Chondrocyte (in vitro differentiated cells): ENCODE results near the gene LIMCH1. TPM values are rescaled to one million over a fixed set of nuclear protein-coding genes. Genes with fewer than 3 reads are reported as not detected.
A peak's percentile ranks its signal among the peaks of the same experiment; 100 is the strongest.

Experiments used
- DNase-seq: peaks from one replicate; pipeline ENCODE4 v3.0.0; 2021; ENCODE audit warnings: mixed read lengths, low spot score
- H3K27ac Mint-ChIP-seq: one replicate; pipeline ENCODE4 v1.8.0; 2021; ENCODE audit warnings: mild to moderate bottlenecking, moderate library complexity, mixed read lengths; ENCODE audit not compliant: unreplicated experiment
- H3K27me3 Mint-ChIP-seq: 2 replicates; pipeline ENCODE4 v1.8.0; 2021; ENCODE audit warnings: low read depth, mixed read lengths
- H3K36me3 Mint-ChIP-seq: 2 replicates; pipeline ENCODE4 v1.8.0; 2021; ENCODE audit warnings: low read depth, mixed read lengths
- H3K4me1 Mint-ChIP-seq: 2 replicates; pipeline ENCODE4 v1.8.0; 2021; ENCODE audit warnings: low read depth, mild to moderate bottlenecking, mixed read lengths
- H3K4me3 Mint-ChIP-seq: one replicate; pipeline ENCODE4 v1.8.0; 2021; ENCODE audit warnings: mild to moderate bottlenecking, moderate library complexity, mixed read lengths; ENCODE audit not compliant: unreplicated experiment
- H3K9me3 Mint-ChIP-seq: 2 replicates; pipeline ENCODE4 v1.8.0; 2021; ENCODE audit warnings: low read depth, mixed read lengths
- total RNA-seq: library from RNA; stranded (reverse); gene quantifications from 3 replicates; pipeline ENCODE4 v1.2.1, GENCODE V29; 2021
- TF ChIP-seq, protein P1 (sequence below): fragments of 200-600 bp; sonication (generic); IDR thresholded peaks from 2 replicates; pipeline ENCODE4 v1.5.0; 2021; ENCODE audit warnings: antibody characterized with exemption, mild to moderate bottlenecking, moderate library complexity

The LIMCH1 gene
- total RNA-seq, 1 donor from 2014 or later: 9.8 TPM

DNA sequence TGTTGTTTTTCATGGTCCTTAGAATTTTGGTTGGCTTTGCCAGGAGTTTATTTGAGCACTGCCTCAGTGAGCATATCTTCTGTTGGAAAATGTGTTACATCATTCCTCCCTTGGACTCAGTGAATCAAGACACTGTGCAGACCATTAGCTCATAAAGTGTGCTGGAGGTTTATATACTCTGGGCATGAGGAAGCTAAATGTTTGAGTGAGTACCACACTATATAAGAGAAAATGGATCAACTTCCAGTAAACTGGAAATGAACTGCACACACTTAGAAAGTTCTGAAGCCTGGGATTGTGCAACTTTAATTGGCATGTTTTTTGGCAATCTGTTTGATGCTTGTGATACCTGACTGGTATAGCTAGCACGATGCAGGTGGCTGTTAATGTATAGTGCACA, 75.9 kb downstream of the LIMCH1 start:
- peak overlapping the region; percentile 57 for H3K4me3 Mint-ChIP-seq
- H3K27ac Mint-ChIP-seq: no peak overlapping the region
- no peaks in the 10 kb centered on the region for H3K9me3 Mint-ChIP-seq
- peaks cover 22% of the 10 kb centered on the region for H3K27me3 Mint-ChIP-seq
- H3K4me1 Mint-ChIP-seq: peaks cover 24% of the 10 kb centered on the region
- no peaks in the 10 kb centered on the region for H3K36me3 Mint-ChIP-seq
- TF ChIP-seq, protein P1, sequence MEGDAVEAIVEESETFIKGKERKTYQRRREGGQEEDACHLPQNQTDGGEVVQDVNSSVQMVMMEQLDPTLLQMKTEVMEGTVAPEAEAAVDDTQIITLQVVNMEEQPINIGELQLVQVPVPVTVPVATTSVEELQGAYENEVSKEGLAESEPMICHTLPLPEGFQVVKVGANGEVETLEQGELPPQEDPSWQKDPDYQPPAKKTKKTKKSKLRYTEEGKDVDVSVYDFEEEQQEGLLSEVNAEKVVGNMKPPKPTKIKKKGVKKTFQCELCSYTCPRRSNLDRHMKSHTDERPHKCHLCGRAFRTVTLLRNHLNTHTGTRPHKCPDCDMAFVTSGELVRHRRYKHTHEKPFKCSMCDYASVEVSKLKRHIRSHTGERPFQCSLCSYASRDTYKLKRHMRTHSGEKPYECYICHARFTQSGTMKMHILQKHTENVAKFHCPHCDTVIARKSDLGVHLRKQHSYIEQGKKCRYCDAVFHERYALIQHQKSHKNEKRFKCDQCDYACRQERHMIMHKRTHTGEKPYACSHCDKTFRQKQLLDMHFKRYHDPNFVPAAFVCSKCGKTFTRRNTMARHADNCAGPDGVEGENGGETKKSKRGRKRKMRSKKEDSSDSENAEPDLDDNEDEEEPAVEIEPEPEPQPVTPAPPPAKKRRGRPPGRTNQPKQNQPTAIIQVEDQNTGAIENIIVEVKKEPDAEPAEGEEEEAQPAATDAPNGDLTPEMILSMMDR: no peak
- DNase-seq: no peak

DNA sequence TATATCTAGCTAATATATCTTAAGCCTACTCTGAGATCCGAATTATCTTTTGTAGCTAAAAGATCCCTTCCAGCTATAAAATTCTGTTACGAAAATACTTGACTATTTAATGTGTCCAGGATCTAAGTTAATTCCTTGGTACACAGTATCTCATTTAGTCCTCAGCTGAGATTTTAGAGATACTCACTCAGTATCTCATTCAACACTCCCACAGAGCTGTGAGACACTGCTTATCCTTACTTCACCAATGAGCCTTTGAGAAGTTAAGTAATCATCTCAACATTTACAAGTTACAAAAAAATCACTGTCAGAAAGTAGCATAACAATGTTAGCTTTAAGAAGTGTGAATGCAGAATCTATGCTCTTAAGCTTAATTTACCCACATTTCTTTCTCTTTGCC, 76.6 kb downstream of the LIMCH1 start:
- peaks cover 27% of the 10 kb centered on the region for H3K27me3 Mint-ChIP-seq
- H3K36me3 Mint-ChIP-seq: peaks cover 3% of the 10 kb centered on the region
- H3K4me1 Mint-ChIP-seq: peaks cover 24% of the 10 kb centered on the region
- TF ChIP-seq, protein P1: no peak
- no peaks in the 10 kb centered on the region for H3K9me3 Mint-ChIP-seq
- DNase-seq: no peak
- no peak overlapping the region for H3K4me3 Mint-ChIP-seq
- H3K27ac Mint-ChIP-seq: no peak overlapping the region

DNA sequence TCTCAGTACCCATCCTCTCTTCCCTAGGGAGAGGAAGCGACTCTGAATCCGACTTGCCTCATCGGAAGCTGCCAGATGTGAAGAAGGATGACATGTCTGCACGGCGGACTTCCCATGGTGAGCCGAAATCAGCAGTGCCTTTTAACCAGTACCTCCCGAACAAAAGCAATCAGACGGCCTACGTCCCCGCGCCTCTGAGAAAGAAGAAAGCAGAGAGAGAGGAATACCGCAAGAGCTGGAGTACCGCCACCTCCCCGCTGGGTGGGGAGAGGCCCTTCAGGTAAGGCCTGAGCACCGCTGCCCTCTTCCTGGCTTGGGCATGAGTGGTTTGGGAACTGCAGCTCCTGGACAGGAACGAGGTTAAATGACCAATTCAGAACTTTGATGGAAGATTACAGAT, 81.2 kb downstream of the LIMCH1 start:
- Mint-ChIP-seq H3K27ac (no peak overlapping the region), H3K27me3 (peaks cover 41% of the 10 kb centered on the region), H3K36me3 (peaks cover 3% of the 10 kb centered on the region), H3K4me1 (no peaks in the 10 kb centered on the region), H3K9me3 (no peaks in the 10 kb centered on the region), H3K4me3 (no peak overlapping the region)
- TF ChIP-seq, protein P1: no peak
- no peak for DNase-seq

DNA sequence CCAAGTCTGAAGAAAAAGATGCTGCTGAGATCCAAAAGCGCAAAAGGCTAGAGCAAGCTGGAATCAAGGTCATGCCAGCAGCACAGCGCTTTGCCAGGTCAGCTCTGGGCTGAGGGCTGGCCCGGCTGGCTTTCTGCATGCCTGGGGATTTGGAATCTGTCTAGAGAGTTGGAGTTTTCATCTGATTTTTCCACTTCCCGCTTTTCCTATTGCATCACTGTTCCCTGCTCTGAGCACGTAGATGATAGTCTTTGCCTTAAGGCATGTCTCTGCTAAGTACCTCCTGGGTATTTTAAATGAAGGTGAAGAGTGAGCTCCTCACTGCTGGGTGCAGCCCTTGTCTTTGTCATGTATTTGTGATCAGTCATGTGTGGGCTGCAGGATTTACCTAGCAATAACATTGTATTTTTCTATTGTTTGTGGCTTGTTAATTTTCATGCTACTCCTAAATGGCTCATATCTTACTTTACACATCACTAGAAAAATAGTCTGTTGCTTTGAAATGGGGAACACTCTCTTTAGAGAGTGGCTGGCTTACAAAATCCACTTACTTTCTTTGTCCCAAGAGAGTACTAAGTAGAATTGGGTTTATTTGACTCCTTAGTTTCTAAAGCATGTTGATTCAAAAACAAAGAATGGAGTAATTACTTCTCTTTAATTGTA, 82.8 kb downstream of the LIMCH1 start:
- no peaks in the 10 kb centered on the region for H3K9me3 Mint-ChIP-seq
- no peak for DNase-seq
- TF ChIP-seq, protein P1: no peak
- peaks cover 35% of the 10 kb centered on the region for H3K27me3 Mint-ChIP-seq
- no peaks in the 10 kb centered on the region for H3K4me1 Mint-ChIP-seq
- no peak overlapping the region for H3K27ac Mint-ChIP-seq
- no peak overlapping the region for H3K4me3 Mint-ChIP-seq
- H3K36me3 Mint-ChIP-seq: peaks cover 3% of the 10 kb centered on the region

DNA sequence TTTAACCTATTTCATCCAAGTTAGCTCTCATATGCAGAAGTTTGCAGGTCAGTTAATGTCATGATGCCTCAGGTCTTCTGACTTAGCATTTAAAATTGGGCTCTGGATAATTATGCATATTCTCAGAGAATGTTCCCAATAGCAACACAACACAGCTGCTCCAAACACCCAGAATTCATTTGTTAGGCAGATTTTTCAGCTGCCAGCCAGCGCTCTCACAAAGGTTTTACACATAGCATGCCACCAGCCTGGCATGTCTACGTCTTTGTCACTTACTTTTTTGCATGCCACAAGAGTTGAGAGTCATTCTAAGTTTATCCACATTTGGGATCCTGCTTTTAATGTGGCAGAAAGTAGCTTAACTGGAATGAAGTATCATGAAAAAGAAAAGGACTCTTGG, 84.8 kb downstream of the LIMCH1 start:
- Mint-ChIP-seq H3K27ac (no peak overlapping the region), H3K36me3 (peaks cover 3% of the 10 kb centered on the region), H3K4me1 (no peaks in the 10 kb centered on the region), H3K27me3 (peaks cover 40% of the 10 kb centered on the region), H3K9me3 (no peaks in the 10 kb centered on the region), H3K4me3 (no peak overlapping the region)
- DNase-seq: no peak
- TF ChIP-seq, protein P1: no peak
